ENCODE measurements around the gene CTNNBL1. TPM values are rescaled to one million over a fixed set of nuclear protein-coding genes. Genes with fewer than 3 reads are reported as not detected.

The CTNNBL1 gene
- total RNA-seq, 4 donors from 2014 or later, result 11.5 to 57.2 (median 35.2) TPM

GRCh38 chr20:37837924-37838323 lies 144.1 kb downstream of the CTNNBL1 start:
- intact Hi-C loops (cut with DNase I; ENCODE audit: low total_unique reads), result no loop called here
- TF ChIP-seq POLR2A (IDR thresholded peaks at IDR 0.05), result no peak
- TF ChIP-seq CTCF (IDR thresholded peaks at IDR 0.05), result no peak
- H3K27ac ChIP-seq, result no peak overlapping the region
- H3K27me3 ChIP-seq, result no peaks in the 10 kb centered on the region
- DNase-seq, result no peak
- H3K36me3 ChIP-seq, result no peaks in the 10 kb centered on the region
- H3K9me3 ChIP-seq, result no peaks in the 10 kb centered on the region
- H3K4me1 ChIP-seq, result no peaks in the 10 kb centered on the region
- no peak overlapping the region for H3K4me3 ChIP-seq

- intact Hi-C loops (cut with DNase I; ENCODE audit: low total_unique reads), result no loop called here
- no peaks in the 10 kb centered on the region for H3K27me3 ChIP-seq
- H3K9me3 ChIP-seq, result no peaks in the 10 kb centered on the region
- no peak for DNase-seq
- no peaks in the 10 kb centered on the region for H3K4me1 ChIP-seq
- H3K27ac ChIP-seq, result no peak overlapping the region
- TF ChIP-seq CTCF (IDR thresholded peaks at IDR 0.05) (no peak), POLR2A (IDR thresholded peaks at IDR 0.05) (no peak)
- H3K36me3 ChIP-seq, result no peaks in the 10 kb centered on the region
- no peak overlapping the region for H3K4me3 ChIP-seq
These were observed 145.1 kb downstream of the CTNNBL1 start for GRCh38 chr20:37838769-37839431.

- Histone ChIP-seq H3K4me1 (no peaks in the 10 kb centered on the region), H3K9me3 (no peaks in the 10 kb centered on the region), H3K27me3 (no peaks in the 10 kb centered on the region), H3K27ac (no peak overlapping the region), H3K36me3 (no peaks in the 10 kb centered on the region), H3K4me3 (no peak overlapping the region)
- intact Hi-C loops (cut with DNase I; ENCODE audit: low total_unique reads), result no loop called here
- TF ChIP-seq POLR2A (IDR thresholded peaks at IDR 0.05) (no peak), CTCF (IDR thresholded peaks at IDR 0.05) (no peak)
- no peak for DNase-seq
These were observed 145.6 kb downstream of the CTNNBL1 start for GRCh38 chr20:37839432-37839827.

- Histone ChIP-seq H3K27me3 (no peaks in the 10 kb centered on the region), H3K27ac (no peak overlapping the region), H3K36me3 (no peaks in the 10 kb centered on the region), H3K4me1 (no peaks in the 10 kb centered on the region), H3K4me3 (no peak overlapping the region), H3K9me3 (no peaks in the 10 kb centered on the region)
- intact Hi-C loops (cut with DNase I; ENCODE audit: low total_unique reads), result no loop called here
- DNase-seq, result no peak
- TF ChIP-seq POLR2A (IDR thresholded peaks at IDR 0.05) (no peak), CTCF (IDR thresholded peaks at IDR 0.05) (no peak)
These were observed 146.1 kb downstream of the CTNNBL1 start for GRCh38 chr20:37839955-37840354.

GRCh38 chr20:37841389-37841788 lies 147.6 kb downstream of the CTNNBL1 start:
- no peaks in the 10 kb centered on the region for H3K36me3 ChIP-seq
- no peak for DNase-seq
- TF ChIP-seq POLR2A (IDR thresholded peaks at IDR 0.05) (no peak), CTCF (IDR thresholded peaks at IDR 0.05) (no peak)

More at GRCh38 chr20:37841389-37841788, 147.6 kb downstream of the CTNNBL1 start:
- no peak overlapping the region for H3K27ac ChIP-seq
- H3K27me3 ChIP-seq, result no peaks in the 10 kb centered on the region
- no peaks in the 10 kb centered on the region for H3K4me1 ChIP-seq
- no peaks in the 10 kb centered on the region for H3K9me3 ChIP-seq
- no peak overlapping the region for H3K4me3 ChIP-seq
- intact Hi-C loops (cut with DNase I; ENCODE audit: low total_unique reads), result no loop called here

Measured in uterus (tissue), 4 donors.